Coronary artery (tissue), 2 donors: Measurements from ENCODE around the gene PCDH9.

ENCODE experiments used
- DNase-seq: peaks from one replicate; pipeline ENCODE4 v3.0.0-alpha.2; 2017; ENCODE audit warnings: low spot score
- H3K27ac ChIP-seq, 2 donors: fragments of 200-600 bp; sonication (generic); one replicate each; pipeline ENCODE4 v1.5.1; 2016 to 2019
- H3K4me3 ChIP-seq: fragments of 200-600 bp; sonication (generic); 2 replicates; pipeline ENCODE4 v1.5.1; 2016; ENCODE audit warnings: mild to moderate bottlenecking, moderate library complexity
- TF ChIP-seq, protein P1 (sequence below): fragments of 200-600 bp; sonication (generic); IDR thresholded peaks from one replicate; pipeline ENCODE4 v1.5.1; 2019; ENCODE audit warnings: antibody characterized with exemption

PCDH9 gene

DNA sequence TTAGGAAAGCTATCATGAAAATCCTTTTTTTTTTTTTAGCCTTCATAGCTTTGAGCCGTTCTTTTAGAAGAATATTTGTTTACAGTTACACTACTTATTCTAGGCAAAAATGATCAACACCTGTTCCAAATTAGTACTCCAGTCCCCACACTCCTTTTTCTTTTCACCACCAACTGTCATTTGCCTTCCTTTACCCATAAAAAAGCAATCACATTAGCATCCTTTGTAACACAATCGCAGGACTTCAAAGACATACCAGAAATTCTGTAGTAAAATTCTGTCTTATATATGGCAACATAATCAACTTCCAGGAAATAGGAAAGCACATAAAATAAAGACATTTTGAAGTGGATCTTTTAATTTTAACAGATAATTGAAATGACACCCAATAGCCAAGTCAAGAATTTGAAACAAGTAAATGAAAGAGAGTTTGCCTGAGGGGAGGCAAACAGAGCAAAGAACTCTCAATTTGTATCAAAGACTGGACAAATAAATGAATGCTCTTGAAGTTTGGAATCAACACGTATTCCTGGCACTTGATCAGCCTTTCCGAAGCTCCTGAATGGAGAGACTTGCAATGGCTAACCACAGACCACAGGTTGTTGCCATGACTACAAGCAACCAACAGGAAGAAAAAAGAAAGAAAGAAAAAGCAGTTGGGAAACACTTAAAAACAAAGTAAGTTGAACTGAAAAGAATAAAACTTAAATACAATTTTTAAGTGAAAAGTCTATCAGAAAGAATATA is 206.8 kb downstream of the PCDH9 start:
- Histone ChIP-seq H3K27ac (no peak overlapping the region), H3K4me3 (no peak overlapping the region)
- DNase-seq, result no peak
- TF ChIP-seq, protein P1, sequence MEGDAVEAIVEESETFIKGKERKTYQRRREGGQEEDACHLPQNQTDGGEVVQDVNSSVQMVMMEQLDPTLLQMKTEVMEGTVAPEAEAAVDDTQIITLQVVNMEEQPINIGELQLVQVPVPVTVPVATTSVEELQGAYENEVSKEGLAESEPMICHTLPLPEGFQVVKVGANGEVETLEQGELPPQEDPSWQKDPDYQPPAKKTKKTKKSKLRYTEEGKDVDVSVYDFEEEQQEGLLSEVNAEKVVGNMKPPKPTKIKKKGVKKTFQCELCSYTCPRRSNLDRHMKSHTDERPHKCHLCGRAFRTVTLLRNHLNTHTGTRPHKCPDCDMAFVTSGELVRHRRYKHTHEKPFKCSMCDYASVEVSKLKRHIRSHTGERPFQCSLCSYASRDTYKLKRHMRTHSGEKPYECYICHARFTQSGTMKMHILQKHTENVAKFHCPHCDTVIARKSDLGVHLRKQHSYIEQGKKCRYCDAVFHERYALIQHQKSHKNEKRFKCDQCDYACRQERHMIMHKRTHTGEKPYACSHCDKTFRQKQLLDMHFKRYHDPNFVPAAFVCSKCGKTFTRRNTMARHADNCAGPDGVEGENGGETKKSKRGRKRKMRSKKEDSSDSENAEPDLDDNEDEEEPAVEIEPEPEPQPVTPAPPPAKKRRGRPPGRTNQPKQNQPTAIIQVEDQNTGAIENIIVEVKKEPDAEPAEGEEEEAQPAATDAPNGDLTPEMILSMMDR, result no peak

DNA sequence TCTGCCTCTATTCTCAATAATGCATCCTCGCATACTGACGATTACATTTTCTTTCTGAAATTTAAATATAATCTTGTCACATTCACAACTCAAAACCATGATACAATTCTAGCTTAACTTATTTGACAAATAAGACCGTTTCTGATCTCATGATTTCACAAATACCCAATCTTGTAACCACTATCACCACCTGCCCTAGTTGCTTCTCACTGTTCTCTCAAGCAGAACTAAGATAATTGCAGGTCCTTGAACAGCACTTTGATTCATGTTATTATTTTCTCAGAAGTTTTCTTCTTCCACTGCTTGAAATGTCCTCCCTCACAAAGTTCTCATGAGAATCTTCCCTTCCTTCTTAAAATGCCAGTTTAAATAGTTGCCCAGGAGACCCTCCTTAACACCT is 211.4 kb downstream of the PCDH9 start:
- no peak overlapping the region for H3K4me3 ChIP-seq
- DNase-seq, result no peak
- no peak overlapping the region for H3K27ac ChIP-seq
- TF ChIP-seq, protein P1, result no peak

DNA sequence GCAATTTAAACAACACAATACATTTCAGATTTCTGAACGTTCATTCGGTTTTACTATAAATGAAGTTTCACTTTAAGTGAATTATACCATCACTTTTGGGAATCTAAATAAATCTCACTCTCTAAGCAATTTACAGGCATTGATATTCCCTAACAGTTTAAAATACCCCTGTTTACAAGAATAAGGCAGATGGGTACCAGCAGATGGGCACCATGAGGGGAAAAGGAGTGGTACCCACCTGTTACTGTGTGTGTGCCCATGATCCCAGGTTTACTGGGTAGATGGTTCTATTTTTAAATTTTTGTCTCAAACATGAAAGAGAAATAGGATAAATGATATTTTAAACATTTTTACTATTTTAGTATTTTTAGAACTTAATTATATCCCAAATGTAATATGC is 212.9 kb downstream of the PCDH9 start:
- TF ChIP-seq, protein P1, result no peak
- no peak overlapping the region for H3K4me3 ChIP-seq
- no peak for DNase-seq
- no peak overlapping the region for H3K27ac ChIP-seq

DNA sequence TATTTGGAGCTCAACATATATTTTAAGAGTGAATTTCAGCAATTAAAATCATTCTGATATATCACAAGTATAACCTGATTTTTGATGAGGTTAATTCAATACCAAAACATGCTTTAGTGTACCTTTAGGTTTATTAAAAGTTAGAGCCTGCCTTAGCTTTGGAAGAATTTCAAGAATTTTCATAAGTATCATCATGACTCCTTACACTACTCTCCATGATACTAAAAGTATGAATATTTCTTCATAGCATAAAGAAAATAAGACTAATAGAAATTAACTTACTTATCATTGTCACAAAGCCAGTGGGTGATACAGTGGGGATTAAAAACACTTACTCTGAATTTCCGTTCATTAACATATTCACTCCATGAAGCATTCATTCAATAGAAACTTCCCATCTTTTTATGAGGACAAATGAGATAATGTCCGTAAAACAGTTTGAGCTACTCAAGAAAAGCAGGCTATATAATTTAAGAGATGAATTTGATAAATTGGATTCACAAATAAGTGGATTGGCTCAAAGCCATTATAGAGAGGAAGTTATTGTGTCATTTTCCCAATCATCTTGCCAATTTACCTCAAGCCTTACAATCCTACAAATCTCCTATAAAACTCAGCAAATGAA is 214.0 kb downstream of the PCDH9 start:
- TF ChIP-seq, protein P1, result no peak
- DNase-seq, result no peak
- Histone ChIP-seq H3K27ac (no peak overlapping the region), H3K4me3 (no peak overlapping the region)

DNA sequence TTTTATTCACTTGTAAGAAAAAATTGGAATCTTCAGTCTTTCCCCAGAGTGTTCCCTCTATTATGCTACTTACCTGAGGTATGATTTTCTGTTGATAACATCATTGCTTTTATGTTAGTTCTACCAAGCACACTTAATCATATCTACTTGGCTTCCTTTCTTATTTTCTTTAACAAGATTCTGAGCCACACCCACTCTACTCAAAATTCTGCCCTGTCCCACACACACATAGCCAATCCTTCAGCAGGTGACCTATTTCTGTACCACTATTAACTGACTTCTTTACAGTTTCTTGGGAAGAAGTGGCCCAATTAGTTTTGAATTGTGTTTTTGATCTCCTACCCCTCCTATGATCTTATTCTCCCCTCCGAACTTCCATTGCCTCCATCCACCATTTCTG is 215.7 kb downstream of the PCDH9 start:
- no peak overlapping the region for H3K4me3 ChIP-seq
- DNase-seq, result no peak
- H3K27ac ChIP-seq, result no peak overlapping the region
- TF ChIP-seq, protein P1, result no peak

DNA sequence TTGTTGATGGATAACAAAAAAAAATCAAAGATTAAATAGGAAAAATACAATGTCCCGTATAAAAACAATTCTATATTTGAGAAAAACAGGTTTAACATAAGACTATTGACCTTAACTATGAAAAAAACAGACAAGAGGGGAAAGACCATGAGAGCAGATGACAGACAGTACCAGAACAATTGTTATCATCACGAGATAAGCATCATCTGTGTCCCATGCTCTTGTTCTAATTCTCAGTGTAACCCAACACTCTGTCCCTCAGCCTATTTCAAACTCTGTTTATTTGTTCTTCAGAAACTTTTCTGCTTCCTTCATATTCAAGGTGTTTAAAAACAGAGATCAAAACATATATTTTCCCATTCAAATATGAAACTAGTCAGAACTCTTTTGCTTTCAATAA is 216.4 kb downstream of the PCDH9 start:
- no peak for DNase-seq
- Histone ChIP-seq H3K4me3 (no peak overlapping the region), H3K27ac (no peak overlapping the region)
- TF ChIP-seq, protein P1, result no peak
